H1 (cell line): Measurements from ENCODE around the gene GTSF1L. TPM values are rescaled to one million over a fixed set of nuclear protein-coding genes. Genes with fewer than 3 reads are reported as not detected.

Experiments used
- CTCF ChIA-PET: fragments of 300-600 bp; sonication (Branson Sonifier 250); formaldehyde crosslinking; loops from one replicate; lab custom pipeline; 2021; ENCODE audit not compliant: partially characterized antibody; lab: Charles Lee
- POLR2A ChIA-PET: fragments of 300-600 bp; sonication (Branson Sonifier 250); formaldehyde crosslinking; loops from one replicate; lab custom pipeline; 2021; ENCODE audit warnings: inconsistent platforms; ENCODE audit not compliant: partially characterized antibody; lab: Charles Lee
- DNase-seq, 2 experiments: peaks; one replicate each; pipeline versions ENCODE4 v3.0.0 to v3.0.0-alpha.2; 2010 to 2022; ENCODE audit warnings: low spot score in 2 of 2, low read depth in 1 of 2, mixed read lengths in 1 of 2
- FAIRE-seq: peaks from 2 replicates; lab custom pipeline; 2011; peaks lifted over from hg19 to GRCh38; lab: Jason Lieb, UNC
- H2AFZ ChIP-seq: 2 replicates; pipeline ENCODE4 v1.8.1; 2012; ENCODE audit warnings: low read length, inconsistent platforms
- H2AK5ac ChIP-seq: 2 replicates; pipeline ENCODE4 v1.6.1; 2013; ENCODE audit warnings: low read depth, low read length
- H2BK120ac ChIP-seq: replicated peaks from 2 replicates; pipeline ENCODE3; 2013; ENCODE audit warnings: low read depth, low read length, inconsistent platforms
- H2BK12ac ChIP-seq: 2 replicates; pipeline ENCODE4 v1.6.1; 2013; ENCODE audit warnings: low read depth, low read length
- H2BK15ac ChIP-seq: 2 replicates; pipeline ENCODE4 v1.6.1; 2013; ENCODE audit warnings: low read length
- H2BK20ac ChIP-seq: 2 replicates; pipeline ENCODE4 v1.6.1; 2013; ENCODE audit warnings: low read length
- H2BK5ac ChIP-seq: 2 replicates; pipeline ENCODE4 v1.6.1; 2013; ENCODE audit warnings: low read depth, low read length
- H3K14ac ChIP-seq: 2 replicates; pipeline ENCODE4 v1.6.1; 2013; ENCODE audit warnings: inconsistent platforms; ENCODE audit not compliant: insufficient read length
- H3K18ac ChIP-seq: 2 replicates; pipeline ENCODE4 v1.6.1; 2013; ENCODE audit warnings: low read length; ENCODE audit errors: extremely low read depth
- H3K23ac ChIP-seq: 2 replicates; pipeline ENCODE4 v1.6.1; 2013; ENCODE audit warnings: inconsistent platforms; ENCODE audit not compliant: insufficient read length
- H3K23me2 ChIP-seq: 2 replicates; pipeline ENCODE4 v1.6.1; 2013; ENCODE audit warnings: low read depth, low read length
- H3K27ac ChIP-seq: 2 replicates; pipeline ENCODE4 v1.6.1; 2011; ENCODE audit warnings: low read depth, low read length, inconsistent platforms
- H3K27me3 ChIP-seq, 4 experiments: replicated peaks in 1 of 4; 1 replicate in 1 of 4; 2 replicates in 3 of 4; pipeline versions ENCODE4 v1.6.1 to v1.8.1; 2011 to 2013; ENCODE audit warnings: low read length in 3 of 4, mild to moderate bottlenecking in 3 of 4, inconsistent platforms in 2 of 4, mixed read lengths in 2 of 4, moderate library complexity in 1 of 4; ENCODE audit not compliant: control insufficient read depth in 3 of 4, insufficient read depth in 3 of 4; ENCODE audit errors: extremely low read depth in 1 of 4
- H3K36me3 ChIP-seq, 4 experiments: 2 replicates each; pipeline versions ENCODE4 v1.6.1 to v1.8.1; 2011 to 2013; ENCODE audit warnings: mild to moderate bottlenecking in 4 of 4, low read length in 3 of 4, moderate library complexity in 2 of 4, control low read depth in 1 of 4, inconsistent platforms in 1 of 4; ENCODE audit not compliant: insufficient read depth in 4 of 4, control insufficient read depth in 2 of 4
- H3K4ac ChIP-seq: replicated peaks from 2 replicates; pipeline ENCODE3; 2013; ENCODE audit warnings: low read length, low read depth, mixed read lengths, inconsistent platforms; ENCODE audit not compliant: insufficient read length
- H3K4me1 ChIP-seq, 4 experiments: replicated peaks in 1 of 4; 1 replicate in 1 of 4; 2 replicates in 3 of 4; pipeline versions ENCODE4 v1.6.1 to v1.8.1; 2011 to 2013; ENCODE audit warnings: low read length in 3 of 4, inconsistent platforms in 2 of 4, mixed read lengths in 1 of 4; ENCODE audit not compliant: insufficient read depth in 4 of 4, control insufficient read depth in 3 of 4
- H3K4me2 ChIP-seq, 2 experiments: 2 replicates each; pipeline versions ENCODE4 v1.6.1 to v1.8.1; 2011 to 2013; ENCODE audit warnings: low read depth in 2 of 2, low read length in 2 of 2, control low read depth in 1 of 2, inconsistent platforms in 1 of 2, mild to moderate bottlenecking in 1 of 2; ENCODE audit not compliant: insufficient read depth in 1 of 2
- H3K4me3 ChIP-seq, 4 experiments: fragments of 200-600, 300-600 bp in 1 of 4; sonication (generic), shearing (Covaris generic), sonication (Bioruptor Twin) in 1 of 4; 2 replicates each; pipeline versions ENCODE4 v1.5.1 to v1.8.1; 2011 to 2016; ENCODE audit warnings: low read length in 4 of 4, low read depth in 3 of 4, control low read depth in 2 of 4, inconsistent platforms in 2 of 4, mild to moderate bottlenecking in 2 of 4, mixed read lengths in 1 of 4, moderate library complexity in 1 of 4; ENCODE audit not compliant: insufficient read depth in 2 of 4; ENCODE audit errors: extremely low read depth in 1 of 4
- H3K56ac ChIP-seq: replicated peaks from 2 replicates; pipeline ENCODE3; 2013; ENCODE audit warnings: low read depth, mild to moderate bottlenecking, mixed read lengths, low read length, inconsistent platforms; ENCODE audit not compliant: insufficient read length
- H3K79me1 ChIP-seq: 2 replicates; pipeline ENCODE4 v1.6.1; 2013; ENCODE audit warnings: low read depth, low read length, control low read depth
- H3K79me2 ChIP-seq, 2 experiments: 2 replicates each; pipeline versions ENCODE4 v1.6.1 to v1.8.1; 2012 to 2013; ENCODE audit warnings: low read length in 2 of 2, mild to moderate bottlenecking in 2 of 2, inconsistent platforms in 1 of 2; ENCODE audit not compliant: insufficient read depth in 2 of 2, control insufficient read depth in 1 of 2
- H3K9ac ChIP-seq, 4 experiments: replicated peaks in 1 of 4; 1 replicate in 1 of 4; 2 replicates in 3 of 4; pipeline versions ENCODE4 v1.6.1 to v1.8.1; 2011 to 2013; ENCODE audit warnings: low read depth in 3 of 4, low read length in 3 of 4, control low read depth in 2 of 4, mild to moderate bottlenecking in 2 of 4, moderate library complexity in 2 of 4, inconsistent platforms in 1 of 4; ENCODE audit errors: extremely low read depth in 1 of 4
- H3K9me3 ChIP-seq, 2 experiments: 2 replicates each; pipeline versions ENCODE4 v1.6.1 to v1.8.1; 2012 to 2013; ENCODE audit warnings: mild to moderate bottlenecking in 2 of 2, moderate library complexity in 2 of 2, control low read depth in 1 of 2, inconsistent platforms in 1 of 2, low read depth in 1 of 2, low read length in 1 of 2, mixed read lengths in 1 of 2; ENCODE audit not compliant: insufficient read depth in 2 of 2
- H4K20me1 ChIP-seq, 2 experiments: replicated peaks in 1 of 2; 2 replicates each; pipeline versions ENCODE3 to v1.8.1; 2011 to 2013; ENCODE audit warnings: inconsistent platforms in 2 of 2, low read length in 2 of 2, mild to moderate bottlenecking in 1 of 2; ENCODE audit not compliant: insufficient read depth in 2 of 2, control insufficient read depth in 1 of 2
- H4K5ac ChIP-seq: 2 replicates; pipeline ENCODE4 v1.6.1; 2013; ENCODE audit warnings: low read length, low read depth, mixed read lengths, inconsistent platforms; ENCODE audit not compliant: insufficient read length
- H4K8ac ChIP-seq: 2 replicates; pipeline ENCODE4 v1.8.0; 2013; ENCODE audit warnings: mild to moderate bottlenecking, moderate library complexity, low read length, inconsistent platforms; ENCODE audit not compliant: insufficient read depth; ENCODE audit errors: extremely low read depth
- H4K91ac ChIP-seq: replicated peaks from 2 replicates; pipeline ENCODE3; 2013; ENCODE audit warnings: low read length, mixed read lengths, inconsistent platforms; ENCODE audit not compliant: insufficient read length
- CBX8 ChIP-seq: fragments of 300-800, 300-1000 bp; sonication (generic); IDR thresholded peaks from 2 replicates; pipeline ENCODE4 v1.7.1; 2016; ENCODE audit warnings: low read depth, low read length, borderline replicate concordance
- EGR1 ChIP-seq: IDR thresholded peaks from 2 replicates; pipeline ENCODE4 v1.6.1; 2011; ENCODE audit warnings: low read depth, low read length, borderline replicate concordance
- HDAC6 ChIP-seq: IDR thresholded peaks from one replicate; pipeline ENCODE4 v1.7.1; 2012; ENCODE audit warnings: low read depth, mild to moderate bottlenecking, inconsistent platforms, low read length, moderate library complexity
- KDM5A ChIP-seq: fragments of 200-600 bp; IDR thresholded peaks from 2 replicates; pipeline ENCODE4 v1.7.1; 2012; ENCODE audit warnings: mild to moderate bottlenecking, low read length, inconsistent platforms, mixed read lengths
- NRF1 ChIP-seq: IDR thresholded peaks from 2 replicates; pipeline ENCODE4 v1.6.1; 2011; ENCODE audit warnings: mild to moderate bottlenecking, low read depth, low read length, improper control_type of control experiment
- POLR2A ChIP-seq, 2 experiments: IDR thresholded peaks; 1 replicate in 1 of 2; 2 replicates in 1 of 2; pipeline ENCODE4 v1.6.1; 2011; ENCODE audit warnings: low read depth in 2 of 2, low read length in 2 of 2, mild to moderate bottlenecking in 2 of 2; ENCODE audit errors: control extremely low read depth in 1 of 2
- RBBP5 ChIP-seq: IDR thresholded peaks from 2 replicates; pipeline ENCODE4 v1.7.1; 2012; ENCODE audit warnings: low read depth, mild to moderate bottlenecking, inconsistent platforms, low read length, moderate library complexity, borderline replicate concordance
- RNF2 ChIP-seq: fragments of 200-900, 300-1000 bp; sonication (generic); IDR thresholded peaks from 2 replicates; pipeline ENCODE4 v1.7.1; 2016; ENCODE audit warnings: borderline replicate concordance, low read depth, mild to moderate bottlenecking, antibody characterized with exemption, low read length; ENCODE audit not compliant: poor library complexity, severe bottlenecking; ENCODE audit errors: missing control alignments
- RXRA ChIP-seq: IDR thresholded peaks from 2 replicates; pipeline ENCODE4 v1.6.1; 2011; ENCODE audit warnings: low read depth, mild to moderate bottlenecking, low read length, moderate library complexity; ENCODE audit not compliant: insufficient read depth
- TBP ChIP-seq: IDR thresholded peaks from 2 replicates; pipeline ENCODE4 v1.6.1; 2011; ENCODE audit warnings: low read depth, low read length, improper control_type of control experiment
- polyA plus RNA-seq, 7 experiments: library from polyadenylated mRNA; depleted of rRNA in 3 of 7; stranded (reverse) in 5 of 7; unstranded in 2 of 7; fragments of >200 nt in 5 of 7; fragments of 200-250 nt in 2 of 7; gene quantifications; 1 replicate in 5 of 7; 2 replicates in 1 of 7; 4 replicates in 1 of 7; pipeline versions ENCODE4 v1.2.1 to v1.2.3, GENCODE V29; 2011 to 2013; ENCODE audit warnings: missing spikeins in 2 of 7, mixed read lengths in 2 of 7
- total RNA-seq: library from RNA; stranded (reverse); fragmentation: NEBNext Ultra II Directional; extraction: Animal tissue kit (Norgen Biotek cat#: 25700); gene quantifications from 2 replicates; pipeline ENCODE4 v1.2.1, GENCODE V29; 2021

Gene GTSF1L
- total and polyA plus RNA-seq, 2 of the 8 experiments (the other 6 are each of a cell fraction or from before 2014, with no cell fraction given), result not detected

- Histone ChIP-seq H2BK20ac (no peak overlapping the region), H2BK12ac (no peak overlapping the region), H2BK5ac (no peak overlapping the region), H3K9ac (no peak overlapping the region), H3K4me2 (no peak overlapping the region), H4K5ac (no peak overlapping the region), H3K9me3 (no peaks in the 10 kb centered on the region), H3K79me2 (no peaks in the 10 kb centered on the region), H3K79me1 (no peaks in the 10 kb centered on the region), H3K23ac (no peak overlapping the region), H4K91ac (no peak overlapping the region), H3K14ac (no peak overlapping the region), H3K4me3 (no peak overlapping the region), H2AK5ac (no peak overlapping the region), H3K56ac (no peak overlapping the region), H2AFZ (no peak overlapping the region), H3K27ac (no peak overlapping the region), H4K20me1 (no peaks in the 10 kb centered on the region), H3K36me3 (no peaks in the 10 kb centered on the region), H4K8ac (no peak overlapping the region), H2BK15ac (no peak overlapping the region), H3K4ac (no peak overlapping the region), H3K4me1 (peaks cover 0 to 4% (median 1%) of the 10 kb centered on the region in 4 experiments; a peak in 2 of 7 replicates), H2BK120ac (no peak overlapping the region), H3K27me3 (no peaks in the 10 kb centered on the region), H3K18ac (no peak overlapping the region), H3K23me2 (no peaks in the 10 kb centered on the region)
- no peak for FAIRE-seq
- ChIA-PET CTCF (interaction anchor here (0.6 to 3.6 kb wide), 17 partner anchors 12 to 341 kb away, joined by 3 to 26 read pairs (median 6); no protein-coding TSS in a partner anchor), POLR2A (no interaction called here)
- no peak for TF ChIP-seq NRF1
- TF ChIP-seq EGR1, result no peak
- TF ChIP-seq RXRA, result no peak
- no peak for TF ChIP-seq TBP
- no peak for TF ChIP-seq CBX8
- TF ChIP-seq RNF2, result no peak
- no peak for TF ChIP-seq HDAC6
- TF ChIP-seq POLR2A (IDR thresholded peaks at IDR 0.05; ENCODE audit: control extremely low read depth in 1 of 2, low read depth in 2 of 2, low read length in 2 of 2), result no peak
- TF ChIP-seq RBBP5, result no peak
- no peak for TF ChIP-seq KDM5A
- DNase-seq, result no peak
Observed at GRCh38 chr20:43750774-43751166, 24.0 kb upstream of the GTSF1L start.
